GM18526 (cell line): ENCODE data around the gene ATXN7L1.

ENCODE experiments used
- POLR2A ChIP-seq: IDR thresholded peaks from 3 replicates; pipeline ENCODE4 v1.6.1; 2011; ENCODE audit not compliant: insufficient read length; ENCODE audit errors: extremely low read depth

Gene ATXN7L1

GRCh38 chr7:105731042-105731441 lies 145.4 kb downstream of the ATXN7L1 start:
- TF ChIP-seq POLR2A = no peak

- no peak for TF ChIP-seq POLR2A
Measured at GRCh38 chr7:105728028-105728427, 148.4 kb downstream of the ATXN7L1 start.

DNA sequence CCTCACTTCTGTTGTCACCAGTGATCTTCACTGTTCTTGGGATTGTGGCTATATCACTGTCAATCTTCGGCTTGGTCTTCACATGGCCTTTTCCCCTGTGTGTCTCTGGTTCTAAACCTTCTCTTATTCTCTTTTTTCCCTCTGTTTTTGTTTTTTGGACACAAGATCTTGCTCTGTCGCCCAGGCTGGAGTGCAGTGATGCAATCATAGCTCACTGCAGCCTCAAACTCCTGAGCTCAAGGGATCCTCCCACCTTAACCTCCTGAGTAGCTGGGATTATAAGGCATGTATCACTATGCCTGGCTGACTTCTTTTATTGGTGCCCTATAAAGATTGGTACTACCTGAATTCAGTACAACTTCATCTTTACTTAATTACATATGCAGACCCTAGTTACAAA lies 151.7 kb downstream of the ATXN7L1 start:
- TF ChIP-seq POLR2A = no peak

GRCh38 chr7:105723572-105723971 lies 152.8 kb downstream of the ATXN7L1 start:
- TF ChIP-seq POLR2A = no peak

GRCh38 chr7:105721571-105722104 lies 154.8 kb downstream of the ATXN7L1 start:
- TF ChIP-seq POLR2A = no peak

GRCh38 chr7:105719919-105720318 lies 156.5 kb downstream of the ATXN7L1 start:
- no peak for TF ChIP-seq POLR2A

DNA sequence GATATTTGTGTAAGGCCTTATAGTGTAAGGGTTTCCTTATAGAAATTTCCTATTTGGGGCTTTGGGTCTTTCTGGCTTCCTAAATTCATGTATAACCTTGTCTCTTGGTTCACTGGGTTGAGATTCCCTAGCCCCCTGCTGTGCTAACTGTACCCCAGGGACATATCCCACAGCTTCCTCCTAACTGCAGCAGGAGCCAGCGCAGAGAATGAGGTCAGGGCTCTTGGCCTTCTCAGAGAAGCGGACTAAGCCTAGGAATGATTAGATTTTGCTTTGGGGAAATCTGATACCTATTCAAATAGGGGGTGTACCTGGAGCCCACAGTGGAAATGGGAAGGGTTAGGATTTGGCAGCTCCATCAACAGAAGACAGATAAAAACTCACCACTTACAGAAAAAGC lies 157.0 kb downstream of the ATXN7L1 start:
- TF ChIP-seq POLR2A = no peak

GRCh38 chr7:105718511-105718925 lies 157.9 kb downstream of the ATXN7L1 start:
- no peak for TF ChIP-seq POLR2A

GRCh38 chr7:105715528-105715927 lies 160.9 kb downstream of the ATXN7L1 start:
- no peak for TF ChIP-seq POLR2A

- TF ChIP-seq POLR2A = no peak
Measured at GRCh38 chr7:105713488-105714465, 162.6 kb downstream of the ATXN7L1 start.

DNA sequence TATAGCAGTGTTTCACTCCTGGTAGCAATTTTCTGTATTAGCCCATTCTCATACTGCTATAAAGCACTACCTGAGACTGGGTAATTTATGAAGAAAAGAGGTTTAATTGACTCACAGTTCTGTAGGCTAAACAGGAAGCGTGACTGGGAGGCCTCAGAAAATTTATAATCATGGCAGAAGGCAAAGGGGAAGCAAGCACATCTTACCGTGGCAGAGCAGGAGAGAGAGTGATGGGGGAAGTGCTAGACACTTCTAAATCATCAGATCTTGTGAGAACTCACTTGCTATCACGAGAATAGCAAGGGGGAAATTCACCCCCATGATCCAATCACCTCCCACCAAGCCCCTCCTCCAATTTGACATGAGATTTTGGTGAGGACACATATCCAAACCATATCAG lies 163.5 kb downstream of the ATXN7L1 start:
- TF ChIP-seq POLR2A = no peak

- no peak for TF ChIP-seq POLR2A
Measured at GRCh38 chr7:105711726-105712402, 164.5 kb downstream of the ATXN7L1 start.

GRCh38 chr7:105708763-105709080 lies 167.7 kb downstream of the ATXN7L1 start:
- no peak for TF ChIP-seq POLR2A

GRCh38 chr7:105707967-105708762 lies 168.2 kb downstream of the ATXN7L1 start:
- TF ChIP-seq POLR2A = no peak

- TF ChIP-seq POLR2A = no peak
Measured at GRCh38 chr7:105707381-105707780, 169.0 kb downstream of the ATXN7L1 start.

DNA sequence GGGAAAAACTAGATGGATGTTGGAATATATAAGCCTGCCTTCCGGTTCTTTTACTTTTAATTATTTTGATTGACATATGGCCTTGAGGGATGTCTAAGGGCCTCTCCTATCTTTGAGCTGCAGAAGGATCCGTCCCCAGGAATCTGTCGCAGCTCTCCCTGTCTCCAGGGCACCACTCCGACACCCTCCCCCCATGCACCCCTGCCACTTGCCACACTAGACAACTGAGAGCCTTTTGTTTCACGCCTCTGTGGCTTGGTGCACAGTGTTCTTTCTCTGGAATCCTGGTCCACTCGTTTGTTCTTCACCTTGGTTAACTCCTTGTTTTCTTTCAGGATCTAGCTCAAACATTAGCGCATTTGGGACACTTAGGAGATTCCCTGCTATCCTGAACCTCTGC lies 171.0 kb downstream of the ATXN7L1 start:
- TF ChIP-seq POLR2A = no peak
